CD4-positive, alpha-beta memory T cell (primary cell): Measurements from ENCODE around the gene SUN1. TPM values are rescaled to one million over a fixed set of nuclear protein-coding genes. Genes with fewer than 3 reads are reported as not detected.

Experiments used
- CTCF ChIA-PET: fragments of 350-600 bp; sonication (Branson Sonifier 250); formaldehyde crosslinking; loops from one replicate; lab custom pipeline; 2021; ENCODE audit warnings: inconsistent platforms; ENCODE audit not compliant: partially characterized antibody; lab: Charles Lee
- POLR2A ChIA-PET: fragments of 350-600 bp; sonication (Branson Sonifier 250); formaldehyde crosslinking; loops from one replicate; lab custom pipeline; 2021; ENCODE audit not compliant: partially characterized antibody; lab: Charles Lee
- DNase-seq, 5 donors: peaks; one replicate each; pipeline versions ENCODE4 v3.0.0 to v3.0.0-alpha.2; 2020 to 2022; ENCODE audit warnings: mixed read lengths in 1 of 5
- H3K27ac ChIP-seq: one replicate; pipeline ENCODE4 v1.7.0; 2013; ENCODE audit warnings: low read depth, low read length
- H3K27me3 ChIP-seq: 2 replicates; pipeline ENCODE4 v1.7.0; 2013; ENCODE audit warnings: mild to moderate bottlenecking, low read length, moderate library complexity; ENCODE audit not compliant: insufficient read depth
- H3K36me3 ChIP-seq: 2 replicates; pipeline ENCODE4 v1.7.0; 2013; ENCODE audit warnings: mild to moderate bottlenecking, low read length, moderate library complexity; ENCODE audit not compliant: insufficient read depth
- H3K4me1 ChIP-seq: 2 replicates; pipeline ENCODE4 v1.7.0; 2013; ENCODE audit warnings: mild to moderate bottlenecking, low read length, moderate library complexity; ENCODE audit not compliant: insufficient read depth
- H3K4me3 ChIP-seq, 2 donors: one replicate each; pipeline ENCODE4 v1.7.0; 2013; ENCODE audit warnings: low read length in 2 of 2, mild to moderate bottlenecking in 1 of 2
- H3K9me3 ChIP-seq, 2 donors: one replicate each; pipeline ENCODE4 v1.7.0; 2013; ENCODE audit warnings: low read length in 2 of 2, control low read depth in 1 of 2; ENCODE audit not compliant: control insufficient read depth in 1 of 2
- H3K27ac Mint-ChIP-seq, 7 donors: one replicate each; pipeline ENCODE4 v1.8.0; 2020 to 2021; ENCODE audit warnings: mixed read lengths in 7 of 7, mild to moderate bottlenecking in 6 of 7, inconsistent platforms in 3 of 7, moderate library complexity in 3 of 7
- H3K27me3 Mint-ChIP-seq, 2 donors: one replicate each; pipeline ENCODE4 v1.8.0; 2020 to 2021; ENCODE audit warnings: mixed read lengths in 2 of 2
- H3K36me3 Mint-ChIP-seq, 2 donors: one replicate each; pipeline ENCODE4 v1.8.0; 2020 to 2021; ENCODE audit warnings: mixed read lengths in 2 of 2, inconsistent platforms in 1 of 2, mild to moderate bottlenecking in 1 of 2
- H3K4me1 Mint-ChIP-seq, 4 donors: one replicate each; pipeline ENCODE4 v1.8.0; 2020 to 2021; ENCODE audit warnings: mixed read lengths in 4 of 4, mild to moderate bottlenecking in 1 of 4
- H3K4me3 Mint-ChIP-seq, 8 donors: one replicate each; pipeline ENCODE4 v1.8.0; 2020 to 2021; ENCODE audit warnings: mixed read lengths in 8 of 8, mild to moderate bottlenecking in 7 of 8, moderate library complexity in 6 of 8, inconsistent platforms in 3 of 8
- H3K9me3 Mint-ChIP-seq, 8 donors: one replicate each; pipeline ENCODE4 v1.8.0; 2020 to 2021; ENCODE audit warnings: mixed read lengths in 8 of 8, mild to moderate bottlenecking in 5 of 8, inconsistent platforms in 3 of 8, moderate library complexity in 1 of 8
- intact Hi-C: fragments of 100-400 bp; cut with micrococcal nuclease; formaldehyde crosslinking; loops from one replicate; pipeline ENCODE4 v1.15.1; 2023
- polyA plus RNA-seq, 2 donors: library from polyadenylated mRNA; unstranded; fragments of 300-500 nt; fragmentation: Illumina TruSeq; gene quantifications; one replicate each; pipeline ENCODE4 v1.2.3, GENCODE V29; 2021
- total RNA-seq, 2 experiments: library from RNA; stranded (reverse); gene quantifications; one replicate each; pipeline ENCODE4 v1.2.3, GENCODE V29; 2021

Gene SUN1
- total and polyA plus RNA-seq, 4 experiments from 2014 or later = 53.7 to 210 (median 131) TPM

GRCh38 chr7:920351-921070 is 88.2 kb downstream of the SUN1 start:
- no peaks in the 10 kb centered on the region for H3K9me3 ChIP-seq
- no peak overlapping the region for H3K27ac ChIP-seq
- POLR2A ChIA-PET = interaction anchor here (3.8 to 4.4 kb wide), 2 partner anchors 11 to 53 kb away, joined by 63 to 78 read pairs; partner anchors contain the start of gene COX19
- peaks cover 11 to 35% (median 17%) of the 10 kb centered on the region in 4 donors for H3K4me1 Mint-ChIP-seq
- no peaks in the 10 kb centered on the region for H3K9me3 Mint-ChIP-seq
- no peak overlapping the region for H3K4me3 ChIP-seq
- no peak for DNase-seq
- intact Hi-C loops = no loop called here
- no peaks in the 10 kb centered on the region for H3K36me3 Mint-ChIP-seq
- no peaks in the 10 kb centered on the region for H3K27me3 ChIP-seq
- H3K36me3 ChIP-seq = no peaks in the 10 kb centered on the region
- peak overlapping the region in 6 of 8 donors; percentile 39 to 71 (median 54) for H3K4me3 Mint-ChIP-seq
- peaks cover 34% of the 10 kb centered on the region for H3K4me1 ChIP-seq
- H3K27me3 Mint-ChIP-seq = no peaks in the 10 kb centered on the region
- H3K27ac Mint-ChIP-seq = peak overlapping the region in 6 of 7 donors; percentile 61 to 91 (median 71)
- CTCF ChIA-PET = interaction anchor here (3.5 kb wide), 1 partner anchor 11 kb away, joined by 19 read pairs; no protein-coding TSS in a partner anchor

DNA sequence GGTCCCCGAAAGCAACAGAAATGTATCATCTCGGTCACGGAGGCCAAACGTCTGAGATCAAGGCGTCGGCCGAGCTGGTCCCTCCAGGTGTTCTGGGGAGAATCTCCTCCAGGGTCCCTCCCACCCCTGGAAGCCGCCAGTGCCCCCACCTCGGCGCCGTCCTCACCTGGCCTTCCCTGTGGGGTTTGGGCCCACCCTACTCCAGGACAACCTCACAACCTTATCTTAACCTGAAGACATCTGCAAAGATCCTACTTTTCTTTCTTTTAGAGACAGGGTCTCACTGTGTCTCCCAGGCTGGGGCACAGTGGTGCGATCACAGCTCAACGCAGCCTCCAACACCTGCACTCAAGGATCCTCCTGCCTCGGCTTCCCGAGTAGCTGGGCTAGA is 88.8 kb downstream of the SUN1 start:
- Mint-ChIP-seq H3K4me3 (peak overlapping the region in 6 of 8 donors; percentile 39 to 71 (median 54)), H3K4me1 (peaks cover 11 to 33% (median 16%) of the 10 kb centered on the region in 4 donors), H3K36me3 (no peaks in the 10 kb centered on the region), H3K27ac (peak overlapping the region; percentile 61 to 91 (median 74)), H3K9me3 (no peaks in the 10 kb centered on the region), H3K27me3 (no peaks in the 10 kb centered on the region)
- no peaks in the 10 kb centered on the region for H3K9me3 ChIP-seq
- H3K4me3 ChIP-seq = no peak overlapping the region
- no peak for DNase-seq
- H3K27ac ChIP-seq = no peak overlapping the region
- H3K27me3 ChIP-seq = no peaks in the 10 kb centered on the region
- peaks cover 34% of the 10 kb centered on the region for H3K4me1 ChIP-seq
- POLR2A ChIA-PET = interaction anchor here (3.8 to 4.4 kb wide), 2 partner anchors 12 to 53 kb away, joined by 63 to 78 read pairs; partner anchors contain the start of gene COX19
- CTCF ChIA-PET = interaction anchor here (3.5 kb wide), 1 partner anchor 12 kb away, joined by 19 read pairs; no protein-coding TSS in a partner anchor
- intact Hi-C loops = no loop called here
- no peaks in the 10 kb centered on the region for H3K36me3 ChIP-seq

GRCh38 chr7:921581-922333 is 89.5 kb downstream of the SUN1 start:
- Mint-ChIP-seq H3K4me3 (peak overlapping the region; percentile 17 to 90 (median 87)), H3K4me1 (peaks cover 7 to 30% (median 13%) of the 10 kb centered on the region in 4 donors), H3K9me3 (no peaks in the 10 kb centered on the region), H3K27me3 (no peaks in the 10 kb centered on the region), H3K36me3 (no peaks in the 10 kb centered on the region), H3K27ac (peak overlapping the region in 6 of 7 donors; percentile 35 to 91 (median 68))
- H3K36me3 ChIP-seq = no peaks in the 10 kb centered on the region
- ChIA-PET CTCF (interaction anchor here (3.5 kb wide), 1 partner anchor 12 kb away, joined by 19 read pairs; no protein-coding TSS in a partner anchor), POLR2A (interaction anchor here (0.6 to 4.4 kb wide), 9 partner anchors 9 to 1599 kb away, joined by 3 to 78 read pairs (median 3); partner anchors contain the start of gene COX19)
- peaks cover 34% of the 10 kb centered on the region for H3K4me1 ChIP-seq
- intact Hi-C loops = loop anchor here (2.0 kb wide), 2 partner anchors 19 to 123 kb away; partner anchors contain the start of gene GPR146
- H3K4me3 ChIP-seq = peak overlapping the region; percentile 17 to 51
- no peaks in the 10 kb centered on the region for H3K9me3 ChIP-seq
- DNase-seq = no peak
- peak overlapping the region; percentile 89 for H3K27ac ChIP-seq
- H3K27me3 ChIP-seq = no peaks in the 10 kb centered on the region

DNA sequence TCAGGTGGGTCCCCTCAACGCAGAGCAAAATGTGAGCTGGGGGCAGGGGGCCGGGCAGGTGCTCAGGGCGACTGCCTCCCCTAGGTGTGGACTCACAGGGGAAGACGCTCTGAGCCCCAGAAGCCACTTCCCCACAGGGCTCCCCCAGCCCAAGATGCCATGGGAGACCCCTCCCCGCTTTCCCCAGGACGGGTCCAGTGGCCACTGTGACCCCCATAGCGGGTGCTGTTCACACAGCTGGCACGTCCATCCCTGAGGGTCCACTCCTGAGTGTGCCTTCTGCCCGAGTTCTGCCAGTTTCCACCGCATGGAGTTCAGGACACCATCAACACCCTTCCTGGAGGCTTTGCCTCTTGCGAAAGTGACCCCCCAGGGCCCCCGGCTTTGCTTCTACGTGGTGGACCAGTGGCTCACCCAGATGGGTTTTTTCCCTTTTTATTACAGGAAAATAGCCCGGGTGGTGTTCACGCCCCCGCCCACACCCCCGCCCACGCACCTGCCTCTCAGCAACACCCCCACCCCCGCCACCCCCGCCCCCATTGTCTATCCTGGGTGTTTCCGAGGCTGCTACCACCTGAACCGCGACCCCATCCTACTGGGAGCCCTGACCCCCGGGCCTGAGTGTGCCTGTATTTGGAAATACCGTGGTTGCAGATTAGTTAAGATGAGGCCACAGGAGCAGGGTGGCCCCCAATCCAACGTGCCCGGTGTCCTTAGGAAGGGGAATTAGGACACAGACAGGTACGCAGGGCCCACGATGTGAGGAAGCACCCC is 90.2 kb downstream of the SUN1 start:
- Mint-ChIP-seq H3K27ac (peak overlapping the region; percentile 91 to 97 (median 95)), H3K4me3 (peak overlapping the region; percentile 84 to 90 (median 88)), H3K36me3 (no peaks in the 10 kb centered on the region), H3K9me3 (no peaks in the 10 kb centered on the region), H3K4me1 (peaks cover 7 to 30% (median 13%) of the 10 kb centered on the region in 4 donors), H3K27me3 (no peaks in the 10 kb centered on the region)
- Histone ChIP-seq H3K9me3 (no peaks in the 10 kb centered on the region), H3K4me3 (peak overlapping the region; percentile 76 to 85), H3K36me3 (no peaks in the 10 kb centered on the region), H3K4me1 (peaks cover 34% of the 10 kb centered on the region), H3K27me3 (no peaks in the 10 kb centered on the region), H3K27ac (peak overlapping the region; percentile 89)
- POLR2A ChIA-PET = interaction anchor here (0.6 to 4.4 kb wide), 23 partner anchors 10 to 1598 kb away, joined by 3 to 78 read pairs (median 4); partner anchors contain the start of genes ADAP1, COX19, GET4 and GPR146
- CTCF ChIA-PET = interaction anchor here (0.9 to 3.5 kb wide), 5 partner anchors 13 to 71 kb away, joined by 3 to 19 read pairs (median 5); partner anchors contain the start of gene COX19
- peak in 1 of 5 donors; percentile 74 for DNase-seq
- intact Hi-C loops = loop anchor here (1.0 to 2.0 kb wide), 5 partner anchors 13 to 122 kb away; partner anchors contain the start of genes COX19, GET4 and GPR146

GRCh38 chr7:923108-924041 is 91.1 kb downstream of the SUN1 start:
- ChIA-PET CTCF (interaction anchor here (0.9 to 3.5 kb wide), 6 partner anchors 14 to 70 kb away, joined by 3 to 19 read pairs (median 4); partner anchors contain the start of gene COX19), POLR2A (interaction anchor here (0.7 to 4.4 kb wide), 24 partner anchors 10 to 647 kb away, joined by 3 to 78 read pairs (median 4); partner anchors contain the start of genes ADAP1, COX19, GET4 and GPR146)
- peaks cover 7 to 30% (median 11%) of the 10 kb centered on the region in 4 donors for H3K4me1 Mint-ChIP-seq
- Histone ChIP-seq H3K9me3 (no peaks in the 10 kb centered on the region), H3K4me3 (peak overlapping the region; percentile 76 to 85), H3K4me1 (peaks cover 34% of the 10 kb centered on the region), H3K36me3 (no peaks in the 10 kb centered on the region), H3K27ac (peak overlapping the region; percentile 89), H3K27me3 (no peaks in the 10 kb centered on the region)
- H3K9me3 Mint-ChIP-seq = no peaks in the 10 kb centered on the region
- DNase-seq = peak; percentile 90 to 97 (median 90)
- H3K36me3 Mint-ChIP-seq = no peaks in the 10 kb centered on the region
- H3K4me3 Mint-ChIP-seq = peak overlapping the region; percentile 84 to 90 (median 88)
- peak overlapping the region; percentile 91 to 97 (median 95) for H3K27ac Mint-ChIP-seq
- intact Hi-C loops = loop anchor here (1.0 to 2.0 kb wide), 6 partner anchors 14 to 121 kb away; partner anchors contain the start of genes ADAP1, COX19, GET4 and GPR146
- H3K27me3 Mint-ChIP-seq = no peaks in the 10 kb centered on the region
